Upper lobe of left lung (tissue), 6 donors: ENCODE data around the gene GBA3. TPM values are rescaled to one million over a fixed set of nuclear protein-coding genes. Genes with fewer than 3 reads are reported as not detected.
A peak's percentile ranks its signal among the peaks of the same experiment; 100 is the strongest.

Experiments used
- ATAC-seq, 2 donors: fragments of 200-7000 bp; cut with Tn5 transposase; one replicate each; pipeline ENCODE4 v1.9.1; 2022; ENCODE audit warnings: mild to moderate bottlenecking in 2 of 2, moderate library complexity in 2 of 2; ENCODE audit not compliant: low FRiP score in 2 of 2
- DNase-seq, 2 donors: peaks; one replicate each; pipeline ENCODE4 v3.0.0-alpha.2; 2019 to 2020
- H3K27ac ChIP-seq, 4 donors: fragments of 200-600 bp; sonication (generic); one replicate each; pipeline ENCODE4 v1.5.1; 2016 to 2019
- H3K27me3 ChIP-seq, 4 donors: fragments of 200-600 bp; sonication (generic); one replicate each; pipeline ENCODE4 v1.5.1; 2017 to 2019
- H3K36me3 ChIP-seq, 4 donors: fragments of 200-600 bp; sonication (generic); one replicate each; pipeline ENCODE4 v1.5.1; 2016 to 2019
- H3K4me1 ChIP-seq, 4 donors: fragments of 200-600 bp; sonication (generic); one replicate each; pipeline ENCODE4 v1.5.1; 2018 to 2019
- H3K4me3 ChIP-seq, 4 donors: fragments of 200-600 bp; sonication (generic); one replicate each; pipeline ENCODE4 v1.5.1; 2017 to 2019; ENCODE audit warnings: mild to moderate bottlenecking in 2 of 4, moderate library complexity in 1 of 4
- H3K9me3 ChIP-seq, 4 donors: fragments of 200-600 bp; sonication (generic); one replicate each; pipeline ENCODE4 v1.5.1; 2018 to 2019
- CTCF ChIP-seq, 6 experiments: fragments of 450-650 bp in 4 of 6; fragments of 200-600 bp in 2 of 6; sonication (generic) in 2 of 6; IDR thresholded peaks; one replicate each; pipeline ENCODE4 v1.5.1; 2016 to 2019; ENCODE audit warnings: antibody characterized with exemption in 6 of 6
- EP300 ChIP-seq, 4 donors: sonication (generic); formaldehyde crosslinking; IDR thresholded peaks; one replicate each; pipeline ENCODE4 v1.5.1; 2017; ENCODE audit warnings: antibody characterized with exemption in 4 of 4, control low read depth in 2 of 4
- POLR2A ChIP-seq, 4 donors: fragments of 450-650 bp; IDR thresholded peaks; one replicate each; pipeline ENCODE4 v1.5.1; 2016 to 2017; ENCODE audit warnings: antibody characterized with exemption in 4 of 4, mild to moderate bottlenecking in 2 of 4
- POLR2AphosphoS5 ChIP-seq, 2 donors: sonication (generic); formaldehyde crosslinking; IDR thresholded peaks; one replicate each; pipeline ENCODE4 v1.5.1; 2017; ENCODE audit warnings: antibody characterized with exemption in 2 of 2
- WGBS, 2 donors: methylation state at CpG; one replicate each; pipeline ENCODE4 v1.1.5; 2017 to 2018; 5-methylcytosine and 5-hydroxymethylcytosine counted together
- total RNA-seq, 6 donors: library from RNA; depleted of rRNA in 4 of 6; stranded (reverse); fragments of >200 nt in 4 of 6; gene quantifications; one replicate each; pipeline versions ENCODE4 v1.1.0 to v1.2.1, GENCODE V29; 2016 to 2021
- donor health status: DM: no; HTN: no; CAD: no; lungs with moderate emphysema.
- donor health status: DM: no; HTN: yes; CAD: no; lungs with severe emphysema.

GBA3 gene
- total RNA-seq, 6 donors from 2014 or later, result 0.57 to 1.6 (median 1.4) TPM; not detected in 1

GRCh38 chr4:22677780-22678179, 15.0 kb upstream of the GBA3 start:
- Histone ChIP-seq H3K9me3 (no peaks in the 10 kb centered on the region), H3K27ac (no peak overlapping the region), H3K27me3 (no peaks in the 10 kb centered on the region), H3K4me3 (no peak overlapping the region), H3K4me1 (no peaks in the 10 kb centered on the region), H3K36me3 (no peaks in the 10 kb centered on the region)
- no peak for ATAC-seq
- WGBS, 2 donors, result 85 to 88% methylated on average over 1 of the region's 1 CpG
- no peak for DNase-seq
- no peak for TF ChIP-seq EP300 (IDR thresholded peaks at IDR 0.05)
- no peak for TF ChIP-seq POLR2AphosphoS5 (IDR thresholded peaks at IDR 0.05)
- no peak for TF ChIP-seq POLR2A (IDR thresholded peaks at IDR 0.05)
- no peak for TF ChIP-seq CTCF (IDR thresholded peaks at IDR 0.05)

GRCh38 chr4:22678940-22679854, 13.5 kb upstream of the GBA3 start:
- peak in 1 of 2 donors; percentile 51 for ATAC-seq
- Histone ChIP-seq H3K27ac (no peak overlapping the region), H3K9me3 (no peaks in the 10 kb centered on the region)

GRCh38 chr4:22680065-22680642, 12.6 kb upstream of the GBA3 start:
- TF ChIP-seq POLR2AphosphoS5 (IDR thresholded peaks at IDR 0.05) (no peak), POLR2A (IDR thresholded peaks at IDR 0.05) (no peak), EP300 (IDR thresholded peaks at IDR 0.05) (no peak), CTCF (IDR thresholded peaks at IDR 0.05) (no peak)
- Histone ChIP-seq H3K36me3 (no peaks in the 10 kb centered on the region), H3K27ac (no peak overlapping the region), H3K4me3 (no peak overlapping the region), H3K4me1 (no peaks in the 10 kb centered on the region), H3K27me3 (no peaks in the 10 kb centered on the region), H3K9me3 (no peaks in the 10 kb centered on the region)
- ATAC-seq, result no peak
- DNase-seq, result no peak
- WGBS, 2 donors, result 46 to 57% methylated on average over 4 of the region's 4 CpGs

More at GRCh38 chr4:22678940-22679854, 13.5 kb upstream of the GBA3 start:
- DNase-seq, result no peak
- Histone ChIP-seq H3K27me3 (no peaks in the 10 kb centered on the region), H3K4me3 (no peak overlapping the region), H3K36me3 (no peaks in the 10 kb centered on the region), H3K4me1 (no peaks in the 10 kb centered on the region)
- TF ChIP-seq EP300 (IDR thresholded peaks at IDR 0.05) (no peak), POLR2A (IDR thresholded peaks at IDR 0.05) (no peak), CTCF (IDR thresholded peaks at IDR 0.05) (no peak), POLR2AphosphoS5 (IDR thresholded peaks at IDR 0.05) (no peak)
- 61 to 64% methylated on average over 3 of the region's 3 CpGs for WGBS, 2 donors

- Histone ChIP-seq H3K27me3 (no peaks in the 10 kb centered on the region), H3K4me3 (no peak overlapping the region), H3K36me3 (no peaks in the 10 kb centered on the region), H3K4me1 (no peaks in the 10 kb centered on the region), H3K9me3 (no peaks in the 10 kb centered on the region), H3K27ac (no peak overlapping the region)
- DNase-seq, result no peak
- no peak for ATAC-seq
- no peak for TF ChIP-seq POLR2AphosphoS5 (IDR thresholded peaks at IDR 0.05)
- TF ChIP-seq POLR2A (IDR thresholded peaks at IDR 0.05), result no peak
These were observed 9.0 kb upstream of the GBA3 start for GRCh38 chr4:22683726-22684125.

- no peak overlapping the region for H3K4me3 ChIP-seq
- no peaks in the 10 kb centered on the region for H3K9me3 ChIP-seq
- WGBS, 2 donors, result 56 to 60% methylated on average over 5 of the region's 5 CpGs
- DNase-seq (no peak), ATAC-seq (no peak)
- H3K36me3 ChIP-seq, result no peaks in the 10 kb centered on the region
- no peaks in the 10 kb centered on the region for H3K27me3 ChIP-seq
- TF ChIP-seq POLR2AphosphoS5 (IDR thresholded peaks at IDR 0.05), result no peak
- no peak for TF ChIP-seq POLR2A (IDR thresholded peaks at IDR 0.05)
- no peak for TF ChIP-seq CTCF (IDR thresholded peaks at IDR 0.05)
- no peak for TF ChIP-seq EP300 (IDR thresholded peaks at IDR 0.05)
- H3K27ac ChIP-seq, result no peak overlapping the region
- no peaks in the 10 kb centered on the region for H3K4me1 ChIP-seq
These were observed 6.6 kb upstream of the GBA3 start for GRCh38 chr4:22686141-22686540.
